ENCODE measurements around the gene TPCN2.

TPCN2 gene

DNA sequence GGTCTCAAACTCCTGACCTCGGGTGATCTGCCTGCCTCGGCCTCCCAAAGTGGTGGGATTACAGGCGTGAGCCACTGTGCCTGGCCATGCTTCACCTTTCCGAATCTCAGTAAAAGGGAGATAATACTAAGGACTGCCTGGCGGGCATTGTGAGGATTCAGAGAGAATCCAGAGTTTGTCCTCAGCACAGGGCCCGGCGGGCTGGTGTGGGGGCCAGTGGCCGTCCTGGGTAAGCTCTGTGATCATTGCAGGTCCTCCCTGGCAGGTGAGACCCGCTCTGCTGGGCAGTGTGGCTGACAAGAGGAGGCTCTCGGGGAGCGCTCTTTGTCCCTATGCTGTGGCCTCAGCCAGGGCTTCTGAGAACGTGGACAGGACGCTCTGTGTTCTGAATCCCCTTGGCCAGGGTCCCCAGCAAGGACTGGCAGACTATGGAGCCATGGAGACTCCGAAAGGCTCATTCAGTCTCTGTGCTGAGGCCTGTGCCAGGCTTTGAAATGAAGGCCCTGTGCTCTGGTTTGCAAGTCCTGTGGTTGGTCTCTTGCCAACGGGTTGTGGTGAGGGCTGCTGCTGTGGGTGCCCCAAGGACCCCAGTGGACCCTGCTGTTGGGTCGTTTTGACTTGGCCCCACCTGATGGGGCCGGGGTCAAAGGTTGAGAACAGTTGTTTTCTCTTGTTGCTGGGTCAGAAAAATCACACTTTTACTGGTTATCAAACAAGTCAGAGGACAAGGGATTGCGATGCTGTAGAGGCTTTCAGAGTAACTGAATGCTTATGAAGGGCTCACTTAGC lies 2.1 kb downstream of the TPCN2 start:
- peaks cover 47% of the 10 kb centered on the region for H3K79me2 ChIP-seq (ENCODE audit: insufficient read depth, low read length)
- H3K27ac ChIP-seq (ENCODE audit: low read length): 0 out of 2 replicates have a peak overlapping the region, but pooled peaks have one; percentile 11
- H3K27me3 ChIP-seq (ENCODE audit: insufficient read depth, low read length, poor library complexity): no peaks in the 10 kb centered on the region
- no peak overlapping the region for H2AFZ ChIP-seq (ENCODE audit: low read depth, low read length)
- no peak overlapping the region for H3K9ac ChIP-seq (ENCODE audit: low read depth, low read length)
- ATAC-seq (ENCODE audit: insufficient read depth, low read depth) (no peak), DNase-seq (no peak)
- TF ChIP-seq, protein P1, sequence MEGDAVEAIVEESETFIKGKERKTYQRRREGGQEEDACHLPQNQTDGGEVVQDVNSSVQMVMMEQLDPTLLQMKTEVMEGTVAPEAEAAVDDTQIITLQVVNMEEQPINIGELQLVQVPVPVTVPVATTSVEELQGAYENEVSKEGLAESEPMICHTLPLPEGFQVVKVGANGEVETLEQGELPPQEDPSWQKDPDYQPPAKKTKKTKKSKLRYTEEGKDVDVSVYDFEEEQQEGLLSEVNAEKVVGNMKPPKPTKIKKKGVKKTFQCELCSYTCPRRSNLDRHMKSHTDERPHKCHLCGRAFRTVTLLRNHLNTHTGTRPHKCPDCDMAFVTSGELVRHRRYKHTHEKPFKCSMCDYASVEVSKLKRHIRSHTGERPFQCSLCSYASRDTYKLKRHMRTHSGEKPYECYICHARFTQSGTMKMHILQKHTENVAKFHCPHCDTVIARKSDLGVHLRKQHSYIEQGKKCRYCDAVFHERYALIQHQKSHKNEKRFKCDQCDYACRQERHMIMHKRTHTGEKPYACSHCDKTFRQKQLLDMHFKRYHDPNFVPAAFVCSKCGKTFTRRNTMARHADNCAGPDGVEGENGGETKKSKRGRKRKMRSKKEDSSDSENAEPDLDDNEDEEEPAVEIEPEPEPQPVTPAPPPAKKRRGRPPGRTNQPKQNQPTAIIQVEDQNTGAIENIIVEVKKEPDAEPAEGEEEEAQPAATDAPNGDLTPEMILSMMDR (IDR thresholded peaks at IDR 0.05; ENCODE audit: borderline replicate concordance, extremely low read depth, low read length, poor library complexity, severe bottlenecking): no peak
- no peak for TF ChIP-seq EZH2 (IDR thresholded peaks at IDR 0.05; ENCODE audit: borderline replicate concordance, low read depth, low read length, severe bottlenecking)
- H3K4me1 ChIP-seq (ENCODE audit: insufficient read depth, low read length): peaks cover 31% of the 10 kb centered on the region
- no peaks in the 10 kb centered on the region for H3K9me3 ChIP-seq (ENCODE audit: insufficient read depth, low read length, severe bottlenecking)
- H4K20me1 ChIP-seq (ENCODE audit: insufficient read depth, low read length): peaks cover 43% of the 10 kb centered on the region
- peak overlapping the region; percentile 45 for H3K4me2 ChIP-seq (ENCODE audit: insufficient read depth, low read length)
- H3K36me3 ChIP-seq (ENCODE audit: insufficient read depth, low read length): peaks cover 17% of the 10 kb centered on the region
- H3K4me3 ChIP-seq (ENCODE audit: low read depth in 1 of 2, low read length in 2 of 2): no peak overlapping the region

GRCh38 chr11:69051381-69052342 lies 2.9 kb downstream of the TPCN2 start:
- H3K27ac ChIP-seq (ENCODE audit: low read length): no peak overlapping the region
- 0 out of 2 replicates have a peak overlapping the region, but pooled peaks have one; percentile 45 for H3K4me2 ChIP-seq (ENCODE audit: insufficient read depth, low read length)
- no peaks in the 10 kb centered on the region for H3K27me3 ChIP-seq (ENCODE audit: insufficient read depth, low read length, poor library complexity)
- H3K4me3 ChIP-seq (ENCODE audit: low read depth in 1 of 2, low read length in 2 of 2): no peak overlapping the region
- H3K4me1 ChIP-seq (ENCODE audit: insufficient read depth, low read length): peaks cover 31% of the 10 kb centered on the region
- ATAC-seq (ENCODE audit: insufficient read depth, low read depth) (no peak), DNase-seq (no peak)
- H4K20me1 ChIP-seq (ENCODE audit: insufficient read depth, low read length): peaks cover 43% of the 10 kb centered on the region
- peaks cover 17% of the 10 kb centered on the region for H3K36me3 ChIP-seq (ENCODE audit: insufficient read depth, low read length)
- peaks cover 47% of the 10 kb centered on the region for H3K79me2 ChIP-seq (ENCODE audit: insufficient read depth, low read length)
- no peaks in the 10 kb centered on the region for H3K9me3 ChIP-seq (ENCODE audit: insufficient read depth, low read length, severe bottlenecking)
- TF ChIP-seq EZH2 (IDR thresholded peaks at IDR 0.05; ENCODE audit: borderline replicate concordance, low read depth, low read length, severe bottlenecking): no peak
- TF ChIP-seq, protein P1 (IDR thresholded peaks at IDR 0.05; ENCODE audit: borderline replicate concordance, extremely low read depth, low read length, poor library complexity, severe bottlenecking): no peak
- H2AFZ ChIP-seq (ENCODE audit: low read depth, low read length): no peak overlapping the region
- no peak overlapping the region for H3K9ac ChIP-seq (ENCODE audit: low read depth, low read length)

DNA sequence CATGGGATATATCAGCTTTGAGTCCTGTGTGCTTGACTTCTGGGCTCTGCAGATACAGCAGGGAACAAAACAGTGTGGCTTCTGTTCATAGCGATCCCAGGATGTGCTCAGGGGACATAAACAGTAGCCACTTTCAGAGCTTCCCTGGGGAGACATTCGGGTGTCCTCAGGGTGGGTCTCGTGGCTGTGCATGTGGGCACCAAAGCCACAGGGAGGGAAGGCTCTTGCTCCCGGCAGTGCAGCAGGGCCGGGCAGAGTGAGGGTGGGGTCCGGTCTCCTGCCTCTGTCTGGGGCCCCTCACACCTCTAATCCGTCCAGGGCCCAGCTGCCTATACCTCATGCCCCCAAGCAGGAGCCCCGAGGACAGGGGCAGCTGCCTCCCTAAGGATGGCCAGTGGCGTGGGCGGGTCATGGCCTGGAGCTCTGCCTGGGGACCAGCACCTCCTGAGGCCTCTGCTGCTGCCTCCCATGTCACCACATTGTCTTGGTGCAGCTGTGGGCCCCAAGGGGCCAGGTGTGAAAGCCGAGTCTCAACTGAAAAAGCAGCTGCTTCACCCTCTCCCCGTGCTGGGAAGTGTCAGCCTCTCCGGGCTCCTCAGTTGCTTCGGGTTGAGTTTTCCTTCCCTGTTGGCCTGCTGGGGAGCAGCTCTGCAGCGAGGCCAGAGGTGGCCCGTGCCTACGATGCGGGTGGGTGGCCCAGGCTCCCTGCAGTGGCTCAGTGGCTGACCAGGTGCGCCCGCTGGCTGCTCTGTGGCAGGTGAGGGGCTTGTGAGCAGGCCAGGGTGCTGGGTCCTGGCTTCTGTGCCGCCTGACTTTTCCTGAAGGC lies 3.8 kb downstream of the TPCN2 start:
- H3K4me2 ChIP-seq (ENCODE audit: insufficient read depth, low read length): no peak overlapping the region
- TF ChIP-seq, protein P1 (IDR thresholded peaks at IDR 0.05; ENCODE audit: borderline replicate concordance, extremely low read depth, low read length, poor library complexity, severe bottlenecking): no peak
- TF ChIP-seq EZH2 (IDR thresholded peaks at IDR 0.05; ENCODE audit: borderline replicate concordance, low read depth, low read length, severe bottlenecking): no peak
- ATAC-seq (ENCODE audit: insufficient read depth, low read depth) (no peak), DNase-seq (no peak)
- no peaks in the 10 kb centered on the region for H3K27me3 ChIP-seq (ENCODE audit: insufficient read depth, low read length, poor library complexity)
- no peak overlapping the region for H3K27ac ChIP-seq (ENCODE audit: low read length)
- H2AFZ ChIP-seq (ENCODE audit: low read depth, low read length): no peak overlapping the region
- H3K4me3 ChIP-seq (ENCODE audit: low read depth in 1 of 2, low read length in 2 of 2): no peak overlapping the region
- peaks cover 46% of the 10 kb centered on the region for H4K20me1 ChIP-seq (ENCODE audit: insufficient read depth, low read length)
- H3K79me2 ChIP-seq (ENCODE audit: insufficient read depth, low read length): peaks cover 47% of the 10 kb centered on the region
- H3K36me3 ChIP-seq (ENCODE audit: insufficient read depth, low read length): peaks cover 23% of the 10 kb centered on the region
- H3K4me1 ChIP-seq (ENCODE audit: insufficient read depth, low read length): peaks cover 31% of the 10 kb centered on the region
- no peaks in the 10 kb centered on the region for H3K9me3 ChIP-seq (ENCODE audit: insufficient read depth, low read length, severe bottlenecking)
- H3K9ac ChIP-seq (ENCODE audit: low read depth, low read length): no peak overlapping the region

All from DND-41 (cell line).